Astrocyte of the cerebellum (primary cell): ENCODE measurements around the gene EGFLAM.

Experiments used
- DNase-seq: peaks from one replicate; pipeline ENCODE4 v3.0.0-alpha.2; 2011; ENCODE audit warnings: low read depth
- H3K4me3 ChIP-seq: 2 replicates; pipeline ENCODE4 v1.5.1; 2011; ENCODE audit warnings: mild to moderate bottlenecking, low read depth, low read length, moderate library complexity
- CTCF ChIP-seq: IDR thresholded peaks from 2 replicates; pipeline ENCODE4 v1.5.1; 2012; ENCODE audit warnings: low read length, low read depth, moderate library complexity, mild to moderate bottlenecking; ENCODE audit errors: missing control alignments
- in situ Hi-C: cut with HindIII; loops from 2 replicates; pipeline ENCODE4 v1.10.0; 2017; ENCODE audit warnings: low sequenced_read_pairs

EGFLAM gene

GRCh38 chr5:38228914-38229313 is 29.4 kb upstream of the EGFLAM start:
- DNase-seq: no peak
- in situ Hi-C loops: no loop called here
- no peak for TF ChIP-seq CTCF
- H3K4me3 ChIP-seq: no peak overlapping the region

GRCh38 chr5:38234737-38235136 is 23.6 kb upstream of the EGFLAM start:
- H3K4me3 ChIP-seq: no peak overlapping the region
- in situ Hi-C loops: no loop called here
- DNase-seq: no peak
- TF ChIP-seq CTCF: no peak

- DNase-seq: no peak
- no peak overlapping the region for H3K4me3 ChIP-seq
- TF ChIP-seq CTCF: no peak
- in situ Hi-C loops: no loop called here
These were observed 20.7 kb upstream of the EGFLAM start for GRCh38 chr5:38237681-38238080.

- in situ Hi-C loops: no loop called here
- no peak for DNase-seq
- H3K4me3 ChIP-seq: no peak overlapping the region
- no peak for TF ChIP-seq CTCF
These were observed 18.1 kb upstream of the EGFLAM start for GRCh38 chr5:38240212-38240611.

GRCh38 chr5:38241655-38242054 is 16.7 kb upstream of the EGFLAM start:
- DNase-seq: no peak
- no peak overlapping the region for H3K4me3 ChIP-seq
- TF ChIP-seq CTCF: no peak
- in situ Hi-C loops: no loop called here

- no peak for TF ChIP-seq CTCF
- DNase-seq: no peak
- in situ Hi-C loops: no loop called here
These were observed 13.1 kb upstream of the EGFLAM start for GRCh38 chr5:38245307-38245706.

GRCh38 chr5:38249301-38249700 is 9.1 kb upstream of the EGFLAM start:
- TF ChIP-seq CTCF: no peak
- H3K4me3 ChIP-seq: no peak overlapping the region
- in situ Hi-C loops: no loop called here
- DNase-seq: no peak

More at GRCh38 chr5:38245307-38245706, 13.1 kb upstream of the EGFLAM start:
- no peak overlapping the region for H3K4me3 ChIP-seq
